Ammon's horn (tissue), 1 donor: ENCODE results near the gene WRAP73.

Source experiments
- DNase-seq: peaks from one replicate; pipeline ENCODE4 v3.0.0-alpha.2; 2016; ENCODE audit warnings: low spot score

WRAP73 gene

GRCh38 chr1:3649342-3650247 lies at the start of gene WRAP73:
WRAP73 (minus strand) TSS chr1:3650103; CDS start chr1:3649999, 104 bp downstream.
- DNase-seq: peak; percentile 90

DNA sequence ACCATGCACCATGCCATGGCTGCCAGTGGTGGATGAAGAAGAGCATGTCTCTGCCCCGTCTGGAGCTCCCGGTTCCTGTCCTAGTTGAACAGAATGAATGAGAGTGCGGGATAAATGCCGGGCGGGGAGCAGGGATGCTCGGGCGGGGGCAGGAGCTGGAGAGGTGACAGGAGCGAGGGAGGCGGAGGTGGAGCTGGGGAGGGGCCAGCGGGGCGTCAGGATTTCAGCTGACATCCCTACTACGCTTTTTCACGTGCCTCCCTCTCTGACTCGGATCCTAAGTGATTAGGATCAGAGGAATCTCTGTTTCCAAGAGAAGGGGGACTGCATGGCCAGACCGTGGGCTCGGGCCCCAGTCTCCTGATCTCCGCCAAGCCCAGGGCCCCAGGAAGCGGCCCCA lies 49.7 kb upstream of the WRAP73 start:
- no peak for DNase-seq

DNA sequence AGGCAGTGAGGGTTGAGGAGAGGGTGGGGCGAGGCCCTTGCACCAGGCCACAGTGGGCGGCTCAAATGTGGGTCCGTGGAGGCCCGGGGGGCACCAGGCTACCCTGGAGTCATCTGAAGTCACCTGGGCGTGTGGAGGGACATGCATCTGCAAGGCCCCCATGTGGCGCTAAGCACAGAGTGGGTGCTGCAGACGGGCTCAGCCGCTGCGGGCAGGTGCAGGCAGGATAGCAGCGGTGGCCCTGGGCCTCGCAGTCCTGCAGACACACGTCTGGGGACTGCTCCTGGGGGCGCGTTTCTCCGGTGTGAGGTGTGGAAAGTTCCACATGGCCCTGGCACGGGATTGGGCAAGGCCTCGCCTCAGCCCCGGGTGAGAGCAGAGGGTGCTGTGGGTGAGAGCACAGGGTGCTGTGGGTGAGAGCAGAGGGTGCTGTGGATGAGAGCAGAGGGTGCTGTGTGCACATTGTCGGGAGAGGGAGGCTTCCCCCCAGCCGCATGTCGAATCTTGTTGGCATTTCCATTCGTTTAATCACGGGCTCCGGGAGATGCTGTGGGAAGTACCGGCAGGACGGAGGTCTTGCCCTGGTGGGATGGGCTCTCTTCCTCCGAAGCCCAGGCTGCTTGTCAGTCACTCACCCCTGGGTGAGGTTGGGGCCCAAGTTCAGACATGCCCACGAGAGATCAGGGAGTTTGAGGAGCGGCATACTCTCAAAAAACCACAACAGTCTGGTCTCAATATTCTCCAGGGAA lies 48.9 kb upstream of the WRAP73 start:
- no peak for DNase-seq

GRCh38 chr1:3697810-3698209 lies 47.9 kb upstream of the WRAP73 start:
- no peak for DNase-seq

- no peak for DNase-seq
Measured at GRCh38 chr1:3697104-3697503, 47.2 kb upstream of the WRAP73 start.

GRCh38 chr1:3696689-3697088 lies 46.8 kb upstream of the WRAP73 start:
- DNase-seq: no peak

DNA sequence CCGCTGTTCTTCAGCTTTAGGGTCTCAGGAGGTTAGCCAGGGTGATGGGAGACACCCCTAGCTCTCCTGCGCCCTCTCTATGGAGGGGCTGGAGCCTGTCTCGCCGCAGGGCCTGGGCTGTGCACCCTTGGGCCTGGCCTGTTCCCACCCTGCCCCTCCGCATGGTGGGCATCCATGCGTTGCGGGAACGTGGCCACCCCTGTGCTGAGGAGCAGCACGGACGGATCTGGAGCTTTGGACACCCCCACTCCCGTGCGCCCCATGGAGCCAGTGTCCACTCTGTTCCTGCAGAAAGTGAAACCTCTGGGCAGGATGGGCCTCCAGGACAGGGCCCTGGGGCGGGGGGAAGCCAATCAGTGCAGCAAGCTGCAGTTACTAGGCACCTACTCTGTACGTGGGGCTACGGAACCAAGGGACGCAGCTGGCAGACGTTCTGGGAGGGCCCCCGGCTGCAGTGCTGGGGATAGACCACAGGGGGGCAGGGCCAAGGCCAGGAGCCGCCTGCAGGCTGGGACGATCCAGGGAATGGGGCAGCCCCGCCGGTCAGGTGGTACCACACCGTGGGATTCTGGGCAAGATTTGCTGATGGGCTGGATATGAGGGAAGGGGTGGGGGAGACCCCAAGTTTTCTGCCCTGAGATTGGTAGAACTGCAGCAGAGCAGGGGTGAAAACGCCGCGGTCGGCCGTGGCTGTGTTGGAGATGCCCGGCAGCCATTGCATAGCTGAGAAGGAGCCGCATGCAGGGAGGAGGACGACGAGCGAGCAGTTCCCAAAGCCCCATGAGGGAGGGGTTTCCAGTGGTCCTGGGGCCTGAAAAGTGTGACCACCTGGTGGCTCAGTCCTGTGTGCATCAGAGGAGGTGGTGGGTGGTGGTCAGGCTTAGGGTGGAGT lies 45.7 kb upstream of the WRAP73 start:
- DNase-seq: peak; percentile 69

GRCh38 chr1:3693321-3693720 lies 43.4 kb upstream of the WRAP73 start:
- no peak for DNase-seq

DNA sequence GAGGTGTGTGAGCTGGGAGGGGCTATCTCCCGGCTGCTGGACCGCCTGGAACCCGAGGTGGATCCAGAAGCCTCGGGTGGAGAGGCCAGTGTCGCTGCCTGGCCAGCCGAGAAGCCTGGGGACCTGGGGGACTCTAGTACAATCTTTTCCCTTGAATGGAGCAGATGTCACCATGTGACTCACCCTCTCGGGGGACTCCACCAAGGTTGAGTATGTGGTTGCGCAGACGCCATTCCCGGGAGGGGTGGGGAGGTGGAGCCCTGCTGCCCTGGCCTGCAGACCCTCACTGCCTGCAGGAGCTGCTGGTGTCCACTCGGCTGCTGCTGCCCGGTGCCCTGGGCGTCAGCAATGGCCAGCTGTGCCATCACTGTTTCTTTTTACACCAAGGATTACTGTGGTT lies 42.7 kb upstream of the WRAP73 start:
- DNase-seq: no peak

DNA sequence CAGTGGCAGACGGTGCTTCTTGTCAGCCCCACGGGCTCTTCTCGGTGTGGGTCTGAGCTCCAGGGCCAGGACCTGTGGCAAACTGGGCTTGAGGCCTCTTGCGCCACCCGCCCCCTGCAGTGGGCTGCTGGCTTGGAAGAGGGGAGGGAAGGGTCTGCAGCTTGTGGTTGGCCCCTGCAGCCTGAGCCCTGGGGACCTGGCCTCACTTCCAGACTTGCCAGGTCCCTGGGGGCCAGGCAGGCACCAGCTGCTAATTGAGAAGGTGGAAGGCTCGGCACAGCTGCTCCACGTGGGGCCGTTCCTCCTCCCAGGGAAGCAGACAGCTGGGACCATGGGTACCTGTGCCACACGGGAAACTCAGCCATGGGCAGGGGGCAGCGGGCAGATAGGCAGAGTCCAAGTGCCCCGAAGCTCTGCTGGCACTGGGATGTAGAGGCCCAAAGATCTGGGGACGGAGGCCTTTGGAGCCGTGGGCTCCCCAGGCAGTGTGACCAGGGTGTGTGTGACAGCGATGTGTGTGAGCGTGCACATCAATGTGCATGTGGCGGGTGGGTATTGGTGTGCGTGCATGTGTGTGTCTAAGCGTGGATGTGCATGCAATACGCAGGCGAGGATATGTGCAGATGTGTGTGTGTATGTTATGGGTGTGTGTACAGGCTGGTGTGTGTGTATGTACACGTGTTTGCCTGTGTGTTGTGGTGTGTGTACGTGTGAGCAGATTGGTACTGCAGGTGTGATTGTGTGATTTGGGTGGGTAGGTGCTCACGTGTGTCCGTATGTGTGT lies 41.7 kb upstream of the WRAP73 start:
- no peak for DNase-seq

DNA sequence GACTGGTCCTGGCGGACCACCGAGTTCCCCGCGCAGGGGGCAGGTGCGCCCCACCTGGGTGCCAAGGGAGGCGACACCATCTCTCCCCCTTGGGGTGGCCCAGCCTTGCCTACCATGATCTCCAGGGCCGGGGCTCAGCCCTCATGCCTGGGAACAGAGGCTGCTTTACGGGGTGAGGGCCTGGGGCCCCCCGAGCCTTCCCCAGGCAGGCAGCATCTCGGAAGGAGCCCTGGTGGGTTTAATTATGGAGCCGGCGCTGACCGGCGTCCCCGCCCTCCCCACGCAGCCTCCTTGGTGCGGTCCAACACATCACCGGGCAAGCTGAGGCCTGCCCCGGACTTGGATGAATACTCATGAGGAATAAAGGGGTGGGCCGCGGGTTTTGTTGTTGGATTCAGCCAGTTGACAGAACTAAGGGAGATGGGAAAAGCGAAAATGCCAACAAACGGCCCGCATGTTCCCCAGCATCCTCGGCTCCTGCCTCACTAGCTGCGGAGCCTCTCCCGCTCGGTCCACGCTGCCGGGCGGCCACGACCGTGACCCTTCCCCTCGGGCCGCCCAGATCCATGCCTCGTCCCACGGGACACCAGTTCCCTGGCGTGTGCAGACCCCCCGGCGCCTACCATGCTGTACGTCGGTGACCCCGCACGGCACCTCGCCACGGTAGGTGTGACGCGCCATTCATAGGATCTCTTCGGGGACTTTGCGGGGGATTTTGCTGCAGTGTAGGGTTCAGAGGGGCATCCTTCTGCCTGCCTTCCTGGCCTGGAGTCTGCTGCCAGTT lies 40.6 kb upstream of the WRAP73 start:
- no peak for DNase-seq

- DNase-seq: no peak
Measured at GRCh38 chr1:3689138-3689750, 39.3 kb upstream of the WRAP73 start.

DNA sequence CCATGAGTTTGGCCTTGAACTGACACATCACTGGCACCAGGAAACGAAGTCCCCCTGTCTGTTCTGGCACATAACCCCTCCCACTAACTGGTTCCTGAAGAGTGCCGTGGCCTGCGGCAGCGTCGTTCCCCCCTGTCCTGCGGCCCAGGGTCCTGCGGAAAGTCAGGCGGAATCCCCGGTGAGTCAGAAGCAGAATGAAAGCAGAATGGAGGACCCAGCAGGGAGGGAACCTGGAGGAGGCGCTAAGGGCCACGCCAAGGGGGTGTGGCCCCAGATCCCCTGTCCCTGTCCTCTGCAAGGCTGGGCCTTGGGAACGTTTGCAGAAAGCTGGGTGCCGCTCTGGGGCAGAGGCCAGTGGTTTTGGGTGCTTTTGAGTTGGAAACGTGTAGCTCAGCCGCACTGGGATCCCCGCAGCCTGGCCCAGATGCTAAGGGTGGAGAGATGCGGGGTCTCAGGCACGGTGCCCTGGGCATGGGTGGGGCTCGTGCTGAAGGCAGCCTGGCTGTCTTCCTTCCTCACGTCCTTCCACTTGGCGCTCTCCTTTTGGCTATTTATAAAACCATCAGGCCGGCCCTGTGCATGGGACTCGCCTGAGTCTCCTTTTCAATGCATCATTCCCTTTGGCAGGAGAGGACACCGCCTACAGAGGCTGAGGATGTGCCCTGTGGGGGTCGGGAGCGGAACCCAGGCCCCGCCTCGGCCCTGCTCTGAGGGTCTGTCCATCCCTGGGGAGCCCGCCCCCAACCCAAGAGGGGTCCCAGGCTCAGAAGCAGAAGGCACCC lies 38.6 kb upstream of the WRAP73 start:
- no peak for DNase-seq

- DNase-seq: no peak
Measured at GRCh38 chr1:3687504-3687903, 37.6 kb upstream of the WRAP73 start.

DNA sequence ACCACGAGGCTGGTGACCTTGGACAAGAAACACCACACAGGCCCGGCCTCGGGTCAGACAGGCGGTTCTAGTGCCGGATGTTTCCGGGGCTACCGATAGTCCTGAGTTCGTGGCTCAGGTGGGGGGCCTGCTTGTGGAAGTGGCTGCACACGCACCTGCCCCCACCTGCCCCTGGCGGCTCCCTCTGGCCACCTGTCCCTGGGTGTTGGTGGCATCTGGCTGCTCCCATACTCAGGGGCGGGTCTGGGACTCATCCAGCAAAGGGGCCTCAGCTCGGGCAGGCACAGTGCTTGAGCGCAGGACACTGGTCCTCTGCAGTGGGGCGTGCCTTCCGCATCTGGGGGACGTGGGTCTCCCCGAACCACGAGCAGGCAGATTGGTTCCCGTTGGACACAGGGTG lies 36.0 kb upstream of the WRAP73 start:
- no peak for DNase-seq

DNA sequence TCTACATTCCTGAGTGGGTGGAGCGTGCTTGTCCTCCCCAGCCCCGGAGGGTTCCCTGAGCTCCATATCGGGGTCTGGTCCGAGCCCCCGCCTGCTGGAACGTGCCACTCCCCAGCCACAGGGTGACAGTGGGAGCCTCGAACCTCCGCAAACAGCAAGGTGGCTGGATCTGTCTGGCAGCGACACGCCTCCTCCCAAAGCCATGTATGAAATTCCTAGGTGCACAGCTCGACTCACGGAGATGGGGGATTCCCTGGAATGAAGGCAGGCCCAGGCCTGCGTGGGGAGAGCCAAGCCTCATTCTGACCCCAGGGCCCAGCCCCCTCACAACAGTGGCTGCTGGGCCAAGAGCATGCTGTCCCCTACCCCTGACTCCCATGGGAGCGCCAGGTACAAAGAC lies 35.3 kb upstream of the WRAP73 start:
- no peak for DNase-seq

DNA sequence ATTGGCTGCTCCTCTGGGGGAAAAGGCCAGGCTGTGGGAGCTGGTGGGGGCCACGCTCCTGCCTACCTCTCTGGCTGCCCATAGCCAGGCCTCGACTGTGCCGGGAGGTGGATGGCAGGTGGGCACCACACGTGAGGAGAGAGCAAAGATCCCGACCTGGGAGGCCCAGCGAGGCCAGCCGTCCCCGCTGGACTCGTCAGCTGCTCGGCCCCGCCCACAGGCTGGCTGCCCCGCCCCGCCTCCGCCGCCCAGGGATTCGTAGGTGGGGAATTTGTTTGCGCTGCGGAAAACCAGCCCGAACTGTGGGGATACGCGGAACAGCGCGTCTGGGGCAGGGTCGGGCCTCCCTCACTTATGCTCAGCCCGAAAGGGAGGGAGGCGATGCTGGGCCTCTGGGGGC lies 34.1 kb upstream of the WRAP73 start:
- no peak for DNase-seq

DNA sequence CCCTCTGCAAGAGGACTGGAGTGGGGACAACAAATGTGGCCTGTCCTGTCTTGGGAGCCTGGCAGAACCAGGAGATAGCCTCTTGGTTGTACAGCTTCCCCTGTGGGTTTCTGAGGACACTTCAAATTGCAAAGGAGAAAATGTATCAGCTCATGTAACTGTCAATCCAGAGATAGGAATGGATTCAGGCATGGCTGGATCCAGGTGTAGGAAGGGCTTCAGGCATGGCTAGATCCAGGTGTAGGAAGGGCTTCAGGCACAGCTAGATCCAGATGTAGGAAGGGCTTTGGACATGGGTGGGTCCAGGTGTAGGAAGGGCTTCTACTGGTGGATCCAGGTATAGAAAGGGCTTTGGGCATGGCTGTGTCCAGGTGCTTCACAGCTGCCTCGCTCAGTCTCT lies 33.3 kb upstream of the WRAP73 start:
- no peak for DNase-seq
